Vagina (tissue), 2 donors: ENCODE measurements around the gene TMEM131L.

ENCODE experiments used
- CTCF ChIP-seq, 3 experiments: fragments of 450-650 bp in 2 of 3; fragments of 200-600 bp in 1 of 3; sonication (generic) in 1 of 3; IDR thresholded peaks; one replicate each; pipeline ENCODE4 v1.5.1; 2017 to 2019; ENCODE audit warnings: antibody characterized with exemption in 3 of 3, mild to moderate bottlenecking in 2 of 3, moderate library complexity in 2 of 3
- POLR2A ChIP-seq, 2 donors: fragments of 450-650 bp; IDR thresholded peaks; one replicate each; pipeline ENCODE4 v1.6.1; 2017; ENCODE audit warnings: antibody characterized with exemption in 2 of 2, mild to moderate bottlenecking in 2 of 2, moderate library complexity in 2 of 2

GRCh38 chr4:153553819-153554170 lies 87.6 kb downstream of the TMEM131L start:
- TF ChIP-seq POLR2A (IDR thresholded peaks at IDR 0.05) (no peak), CTCF (IDR thresholded peaks at IDR 0.05) (no peak)
